Upper lobe of right lung (tissue), 1 donor: ENCODE data around the gene LCN1. TPM values are rescaled to one million over a fixed set of nuclear protein-coding genes. Genes with fewer than 3 reads are reported as not detected.

Experiments
- ATAC-seq: fragments of 200-7000 bp; cut with Tn5 transposase; one replicate; pipeline ENCODE4 v1.9.1; 2020; ENCODE audit warnings: mild to moderate bottlenecking, moderate library complexity
- DNase-seq: peaks from one replicate; pipeline ENCODE4 v3.0.0-alpha.2; 2020
- H3K27ac ChIP-seq: fragments of 200-600 bp; one replicate; pipeline ENCODE4 v1.8.0; 2022
- H3K27me3 ChIP-seq: fragments of 200-600 bp; one replicate; pipeline ENCODE4 v1.8.0; 2022; ENCODE audit warnings: mild to moderate bottlenecking
- H3K36me3 ChIP-seq: fragments of 200-600 bp; one replicate; pipeline ENCODE4 v1.8.0; 2022
- H3K4me1 ChIP-seq: fragments of 200-600 bp; one replicate; pipeline ENCODE4 v1.8.0; 2022
- H3K4me3 ChIP-seq: fragments of 200-600 bp; one replicate; pipeline ENCODE4 v1.8.0; 2022; ENCODE audit warnings: mild to moderate bottlenecking
- H3K9me3 ChIP-seq: fragments of 200-600 bp; one replicate; pipeline ENCODE4 v1.8.0; 2022
- intact Hi-C: fragments of 100-400 bp; cut with DNase I; formaldehyde crosslinking; loops from one replicate; pipeline ENCODE4 v1.11.0; 2022
- total RNA-seq: library from RNA; stranded (reverse); fragmentation: NEBNext Ultra II Directional; extraction: Animal tissue kit (Norgen Biotek cat#: 25700); gene quantifications from one replicate; pipeline ENCODE4 v1.2.1, GENCODE V29; 2021
- TF ChIP-seq, protein P1 (sequence below): fragments of 200-600 bp; IDR thresholded peaks from one replicate; pipeline ENCODE4 v1.8.0; 2022; ENCODE audit warnings: antibody characterized with exemption
- donor health status: DM: no; HTN: yes; CAD: no; lungs with severe emphysema.

The LCN1 gene
- total RNA-seq, 1 donor from 2014 or later, result not detected

DNA sequence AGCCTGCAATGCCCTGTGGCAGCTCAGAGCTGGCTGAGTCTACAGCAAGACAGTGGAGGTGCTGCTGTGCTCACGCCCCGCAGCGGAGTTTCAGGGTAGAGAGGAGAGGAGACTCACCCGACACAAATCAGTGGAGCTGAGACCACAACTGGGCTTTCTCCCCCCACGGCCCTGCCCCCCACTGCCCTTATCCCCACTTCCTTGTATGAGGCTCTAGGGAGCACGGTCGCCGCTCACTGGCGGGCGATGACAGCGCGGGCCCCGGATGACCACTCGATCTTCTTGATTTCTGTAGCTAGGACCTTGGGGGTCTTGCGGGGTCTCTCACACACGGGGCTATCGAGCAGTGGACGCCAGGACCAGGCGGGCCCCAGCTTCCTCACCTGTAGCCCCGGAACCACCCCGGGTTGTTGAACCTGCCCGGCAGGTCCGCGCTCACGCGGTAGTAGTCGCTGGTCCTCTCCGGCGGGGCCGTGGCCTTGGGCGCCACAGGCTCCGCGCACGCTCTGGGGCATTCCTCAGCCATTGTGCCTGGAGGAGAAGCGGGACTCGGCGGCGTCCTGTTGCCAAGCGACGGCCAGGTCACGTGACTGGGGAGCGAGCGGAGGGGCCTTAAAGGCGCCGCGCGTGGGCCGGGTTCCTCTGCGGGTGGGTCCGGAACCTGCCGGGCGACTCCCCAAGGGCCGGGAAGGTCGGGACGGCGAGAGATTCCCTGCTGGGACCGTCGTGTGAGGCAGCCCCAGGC lies 21.7 kb upstream of the LCN1 start:
- Histone ChIP-seq H3K36me3 (peaks cover 18% of the 10 kb centered on the region), H3K27ac (peak overlapping the region; percentile 85), H3K4me3 (peak overlapping the region; percentile 91), H3K4me1 (peaks cover 21% of the 10 kb centered on the region), H3K9me3 (no peaks in the 10 kb centered on the region), H3K27me3 (no peaks in the 10 kb centered on the region)
- TF ChIP-seq, protein P1, sequence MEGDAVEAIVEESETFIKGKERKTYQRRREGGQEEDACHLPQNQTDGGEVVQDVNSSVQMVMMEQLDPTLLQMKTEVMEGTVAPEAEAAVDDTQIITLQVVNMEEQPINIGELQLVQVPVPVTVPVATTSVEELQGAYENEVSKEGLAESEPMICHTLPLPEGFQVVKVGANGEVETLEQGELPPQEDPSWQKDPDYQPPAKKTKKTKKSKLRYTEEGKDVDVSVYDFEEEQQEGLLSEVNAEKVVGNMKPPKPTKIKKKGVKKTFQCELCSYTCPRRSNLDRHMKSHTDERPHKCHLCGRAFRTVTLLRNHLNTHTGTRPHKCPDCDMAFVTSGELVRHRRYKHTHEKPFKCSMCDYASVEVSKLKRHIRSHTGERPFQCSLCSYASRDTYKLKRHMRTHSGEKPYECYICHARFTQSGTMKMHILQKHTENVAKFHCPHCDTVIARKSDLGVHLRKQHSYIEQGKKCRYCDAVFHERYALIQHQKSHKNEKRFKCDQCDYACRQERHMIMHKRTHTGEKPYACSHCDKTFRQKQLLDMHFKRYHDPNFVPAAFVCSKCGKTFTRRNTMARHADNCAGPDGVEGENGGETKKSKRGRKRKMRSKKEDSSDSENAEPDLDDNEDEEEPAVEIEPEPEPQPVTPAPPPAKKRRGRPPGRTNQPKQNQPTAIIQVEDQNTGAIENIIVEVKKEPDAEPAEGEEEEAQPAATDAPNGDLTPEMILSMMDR, result no peak
- ATAC-seq, result peak; percentile 80
- intact Hi-C loops, result no loop called here
- peak; percentile 98 for DNase-seq

DNA sequence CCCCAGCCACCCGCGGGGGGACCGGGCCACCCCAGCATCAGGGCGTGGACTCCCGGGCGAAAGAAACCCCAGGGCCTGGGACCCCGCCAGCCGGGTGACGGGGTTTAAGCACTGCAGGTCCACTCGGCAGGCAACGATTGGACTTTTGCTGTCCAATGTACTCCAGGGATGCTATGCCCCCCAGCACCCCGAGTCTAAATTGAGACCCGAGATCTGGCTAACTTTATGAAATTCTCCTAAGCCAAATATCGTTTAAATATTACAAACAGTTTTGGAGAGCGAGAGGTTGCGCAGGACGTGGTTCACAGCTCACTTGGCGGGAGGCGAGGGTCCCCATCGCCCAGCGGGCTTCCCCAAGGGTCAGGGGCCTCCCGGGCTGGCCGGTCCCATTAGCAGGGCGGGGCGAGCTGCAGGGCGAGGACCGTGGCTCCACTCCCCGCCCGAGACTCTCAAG lies 21.1 kb upstream of the LCN1 start:
- no peak for DNase-seq
- peaks cover 21% of the 10 kb centered on the region for H3K4me1 ChIP-seq
- TF ChIP-seq, protein P1, result no peak
- intact Hi-C loops, result no loop called here
- peaks cover 22% of the 10 kb centered on the region for H3K36me3 ChIP-seq
- peak overlapping the region; percentile 85 for H3K27ac ChIP-seq
- H3K4me3 ChIP-seq, result peak overlapping the region; percentile 91
- no peaks in the 10 kb centered on the region for H3K27me3 ChIP-seq
- no peak for ATAC-seq
- H3K9me3 ChIP-seq, result no peaks in the 10 kb centered on the region

DNA sequence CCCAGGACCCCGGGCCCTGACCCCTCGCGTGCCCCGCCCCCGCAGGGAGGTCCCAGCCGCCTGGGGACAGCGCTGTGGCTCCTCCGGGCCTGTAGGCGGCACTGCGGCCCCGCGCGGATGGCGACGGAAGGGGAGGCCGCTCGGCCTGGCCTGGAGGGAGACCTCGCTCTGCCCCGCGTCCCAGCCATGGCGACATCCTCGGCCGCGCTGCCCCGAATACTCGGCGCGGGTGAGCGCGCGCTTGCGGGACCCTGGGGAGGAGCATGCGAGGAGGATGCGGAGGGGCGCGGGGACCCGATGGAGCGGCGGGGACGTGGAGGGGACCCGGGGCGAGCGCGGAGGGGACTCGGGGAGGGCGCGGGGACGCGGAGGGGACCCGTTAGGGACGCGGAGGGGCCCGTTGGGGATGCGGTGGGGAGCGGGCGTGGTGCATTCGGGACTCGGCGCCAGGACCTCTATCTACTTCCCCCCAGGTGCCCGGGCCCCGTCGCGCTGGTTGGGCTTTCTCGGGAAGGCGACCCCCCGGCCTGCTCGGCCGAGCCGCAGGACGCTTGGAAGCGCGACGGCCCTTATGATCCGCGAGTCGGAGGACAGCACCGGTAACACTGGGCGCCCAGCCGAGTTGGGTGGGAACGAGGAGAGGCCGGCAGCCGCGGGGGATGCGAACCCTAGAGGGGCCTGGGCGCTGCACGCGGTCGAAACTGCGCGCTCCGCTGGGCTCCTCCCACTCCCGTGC lies 20.5 kb upstream of the LCN1 start, which contains the start of gene MRPS2:
Gene MRPS2 (plus strand): TSS at position 158 of the 736 bp plus-strand sequence. CDS start 29 bp downstream, at position 187.
- DNase-seq, result peak; percentile 95
- peaks cover 21% of the 10 kb centered on the region for H3K4me1 ChIP-seq
- H3K27me3 ChIP-seq, result no peaks in the 10 kb centered on the region
- H3K27ac ChIP-seq, result peak within 1 kb of the TSS; percentile 85
- no peaks in the 10 kb centered on the region for H3K9me3 ChIP-seq
- TF ChIP-seq, protein P1, result peak; percentile 88
- peak; percentile 96 for ATAC-seq
- peak within 1 kb of the TSS; percentile 91 for H3K4me3 ChIP-seq
- peaks cover 24% of the 10 kb centered on the region for H3K36me3 ChIP-seq
- intact Hi-C loops, result no loop called here

DNA sequence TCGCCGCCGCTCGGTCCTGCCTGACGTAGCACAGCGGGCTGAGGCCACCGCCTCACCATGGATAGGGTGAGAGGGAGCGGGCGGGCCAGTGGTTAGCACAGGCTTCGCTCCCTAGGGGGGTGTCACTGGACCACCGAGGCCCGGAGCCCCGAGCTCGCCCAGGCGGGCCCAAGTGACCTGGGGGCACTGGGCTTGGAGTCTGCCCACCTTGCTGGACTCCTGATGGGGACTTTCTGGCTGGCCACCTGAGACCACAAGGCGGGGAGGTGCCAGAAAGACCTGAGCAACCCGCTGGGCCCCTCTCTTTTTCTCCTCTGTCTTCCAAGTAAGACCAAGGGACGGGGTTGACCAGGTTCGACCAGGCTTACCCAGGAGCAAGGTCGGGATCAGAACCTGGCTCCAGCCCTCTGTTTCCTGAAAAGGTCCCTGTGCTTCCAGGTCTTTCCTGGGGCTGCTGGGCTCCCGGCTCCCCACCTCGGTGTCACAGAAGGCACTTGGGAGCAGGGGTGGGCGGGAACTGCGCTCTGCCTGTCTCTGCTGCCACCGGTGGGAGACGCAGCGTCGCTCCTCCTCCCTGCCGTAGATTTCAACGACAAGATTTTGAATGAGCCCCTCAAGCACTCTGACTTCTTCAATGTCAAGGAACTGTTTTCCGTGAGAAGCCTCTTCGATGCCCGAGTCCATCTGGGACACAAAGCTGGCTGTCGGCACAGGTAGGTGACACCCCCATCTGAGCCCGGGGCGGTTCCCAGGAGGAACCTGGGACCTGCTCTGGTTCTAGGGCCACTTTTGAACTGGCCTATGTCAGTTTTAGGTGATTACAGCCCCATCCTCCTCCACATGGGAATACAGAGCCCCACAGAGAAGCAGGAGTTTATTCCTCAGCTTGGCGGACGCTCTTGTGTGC lies 19.7 kb upstream of the LCN1 start:
- peak overlapping the region; percentile 91 for H3K4me3 ChIP-seq
- H3K27ac ChIP-seq, result peak overlapping the region; percentile 85
- TF ChIP-seq, protein P1, result no peak
- peaks cover 21% of the 10 kb centered on the region for H3K4me1 ChIP-seq
- H3K9me3 ChIP-seq, result no peaks in the 10 kb centered on the region
- intact Hi-C loops, result no loop called here
- no peaks in the 10 kb centered on the region for H3K27me3 ChIP-seq
- peak; percentile 87 for DNase-seq
- ATAC-seq, result peak; percentile 69
- H3K36me3 ChIP-seq, result peaks cover 24% of the 10 kb centered on the region

DNA sequence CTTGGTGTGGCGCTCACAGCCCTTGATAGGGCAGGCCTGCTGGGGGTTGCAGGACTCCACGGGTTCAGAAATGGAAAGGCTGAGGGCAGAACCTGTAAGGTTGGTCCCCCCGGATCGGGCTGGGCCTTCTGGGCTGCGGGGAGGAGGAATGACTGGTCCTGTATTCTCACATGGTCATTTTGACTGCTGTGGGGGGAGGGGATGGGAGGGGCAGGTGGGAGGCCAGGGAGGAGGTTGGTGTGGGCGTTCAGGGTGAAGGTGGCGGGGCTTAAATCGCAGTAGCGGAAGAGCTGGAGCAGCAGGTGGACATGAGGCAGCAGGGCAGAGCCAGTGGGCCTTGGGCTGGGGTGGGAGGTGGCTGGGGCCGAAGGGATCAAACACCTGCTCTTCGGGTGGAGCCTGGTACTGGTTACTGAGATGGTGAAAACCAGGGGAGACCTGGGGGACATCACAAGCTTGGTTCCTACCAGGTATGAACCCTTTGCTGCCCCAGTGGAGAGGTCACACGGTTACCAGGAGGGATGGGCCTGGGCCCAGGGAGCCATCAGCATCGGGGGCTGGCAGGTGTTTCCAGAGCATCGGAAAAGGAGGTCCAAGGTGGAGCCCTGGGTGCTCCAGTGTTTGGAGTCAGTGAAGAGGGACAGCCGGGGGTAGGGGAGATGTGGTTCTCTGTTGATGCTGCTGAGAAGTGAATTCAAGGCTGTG lies 18.9 kb upstream of the LCN1 start:
- Histone ChIP-seq H3K36me3 (peaks cover 24% of the 10 kb centered on the region), H3K4me3 (no peak overlapping the region), H3K9me3 (no peaks in the 10 kb centered on the region), H3K27me3 (no peaks in the 10 kb centered on the region), H3K27ac (no peak overlapping the region), H3K4me1 (peaks cover 21% of the 10 kb centered on the region)
- TF ChIP-seq, protein P1, result no peak
- no peak for ATAC-seq
- intact Hi-C loops, result no loop called here
- peak; percentile 59 for DNase-seq
